Daoy (cell line): Measurements from ENCODE around the gene PSMB1. TPM values are rescaled to one million over a fixed set of nuclear protein-coding genes. Genes with fewer than 3 reads are reported as not detected.
"Not testable (repeated sequence)": the region's sequence is repeated elsewhere in the genome, so short reads cannot be mapped to it uniquely, and the experiment has no call there.

Experiments
- DNase-seq: peaks from one replicate; pipeline ENCODE4 v3.0.0-alpha.2; 2015; ENCODE audit warnings: low read depth
- total RNA-seq: library from RNA; depleted of rRNA; stranded (reverse); fragments of >200 nt; shearing (Covaris generic); gene quantifications from 2 replicates; pipeline ENCODE4 v1.2.3, GENCODE V29; 2014; rRNA removed

Gene PSMB1
- total RNA-seq, 1 experiment from 2014 or later, result 973 TPM

GRCh38 chr6:170502733-170503413 lies 50.2 kb downstream of the PSMB1 start:
- DNase-seq, result not testable (repeated sequence)

- DNase-seq, result not testable (repeated sequence)
Observed at GRCh38 chr6:170502268-170502667, 50.8 kb downstream of the PSMB1 start.

DNA sequence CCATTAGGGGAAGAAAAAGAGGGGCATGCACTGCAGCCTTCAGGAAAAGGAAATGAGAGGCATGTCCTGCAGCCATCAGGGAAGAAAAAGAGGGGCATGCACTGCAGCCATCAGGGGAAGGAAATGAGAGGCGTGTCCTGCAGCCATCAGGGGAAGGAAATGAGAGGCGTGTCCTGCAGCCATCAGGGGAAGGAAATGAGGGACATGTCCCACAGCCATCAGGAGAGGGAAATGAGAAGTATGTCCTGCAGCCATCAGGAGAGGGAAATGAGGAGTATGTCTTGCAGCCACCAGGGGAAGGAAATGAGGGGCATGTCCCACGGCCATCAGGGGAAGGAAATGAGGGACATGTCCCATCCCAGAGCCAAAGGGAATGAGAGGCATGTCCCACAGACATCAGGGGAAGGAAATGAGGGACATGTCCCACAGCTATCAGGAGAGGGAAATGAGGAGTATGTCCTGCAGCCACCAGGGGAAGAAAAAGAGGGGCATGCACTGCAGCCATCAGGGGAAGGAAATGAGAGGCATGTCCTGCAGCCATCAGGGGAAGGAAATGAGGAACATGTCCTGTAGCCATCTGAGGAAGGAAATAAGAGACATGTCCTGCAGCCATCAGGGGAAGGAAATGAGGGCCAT lies 52.0 kb downstream of the PSMB1 start:
- no peak for DNase-seq

DNA sequence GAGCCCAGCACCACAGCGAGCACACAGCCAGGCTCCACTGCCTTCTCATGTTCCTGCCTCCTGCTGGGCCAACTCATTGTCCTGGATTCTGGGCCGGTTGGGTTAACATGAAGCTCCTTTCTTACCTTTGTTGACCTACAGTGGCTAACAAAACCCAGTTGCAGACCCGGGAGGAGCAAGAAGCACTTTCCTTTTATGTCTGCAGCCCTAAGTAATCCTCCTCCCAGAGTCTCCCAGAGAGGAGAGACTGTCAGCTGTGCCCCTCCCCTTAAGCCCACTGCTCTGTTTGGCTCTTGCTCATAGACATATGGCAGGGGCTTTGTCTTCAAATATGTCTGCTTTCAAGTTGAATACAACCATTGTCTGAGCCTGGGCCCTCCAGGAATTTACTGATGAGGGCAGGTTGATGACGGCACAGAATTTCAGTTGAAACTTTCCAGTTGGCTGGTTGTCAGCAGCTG lies 55.2 kb downstream of the PSMB1 start:
- DNase-seq, result peak; percentile 75

DNA sequence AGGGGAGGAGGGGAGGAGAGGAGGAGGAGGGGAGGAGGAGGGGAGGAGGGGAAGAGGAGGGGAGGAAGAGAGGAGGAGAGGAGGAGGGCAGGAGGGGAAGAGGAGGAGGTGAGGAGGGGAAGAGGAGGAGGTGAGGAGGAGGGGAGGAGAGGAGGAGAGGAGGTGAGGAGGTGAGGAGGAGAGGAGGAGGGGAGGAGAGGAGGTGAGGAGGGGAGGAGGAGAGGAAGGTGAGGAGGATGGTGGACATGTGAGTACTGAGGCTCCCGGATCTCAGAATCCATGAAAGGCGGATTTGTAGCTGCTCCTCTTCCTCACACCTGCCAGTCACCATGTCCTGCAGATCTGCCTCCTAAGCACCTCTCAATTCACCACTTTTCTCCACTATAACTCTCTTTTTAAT lies 59.8 kb downstream of the PSMB1 start:
- no peak for DNase-seq

- DNase-seq, result no peak
Observed at GRCh38 chr6:170490259-170490658, 62.8 kb downstream of the PSMB1 start.

DNA sequence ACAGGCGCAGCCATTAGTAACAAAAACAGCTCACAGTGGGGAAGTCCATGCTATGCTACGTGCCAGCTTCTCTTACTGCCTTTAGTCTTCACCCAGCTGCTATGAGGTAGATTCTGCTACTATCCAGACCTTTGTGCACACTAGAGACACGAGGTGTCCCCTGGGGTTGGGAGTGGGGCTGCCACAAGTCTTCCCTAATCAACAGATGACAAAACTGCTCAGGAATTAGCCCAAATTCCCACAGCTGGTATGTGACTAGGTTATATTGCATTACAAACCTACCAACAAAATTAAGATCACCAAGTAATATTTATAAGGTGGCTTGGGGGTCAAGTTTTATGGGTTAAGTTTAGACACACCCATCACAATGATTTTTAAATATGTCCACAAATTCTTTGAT lies 63.3 kb downstream of the PSMB1 start:
- peak; percentile 18 for DNase-seq

GRCh38 chr6:170487707-170488329 lies 65.3 kb downstream of the PSMB1 start:
- DNase-seq, result no peak

- no peak for DNase-seq
Observed at GRCh38 chr6:170485159-170485558, 67.9 kb downstream of the PSMB1 start.

Other genes starting within 250 kb of the PSMB1 start
- gene FAM120B, start 246.5 kb downstream of the PSMB1 start, total RNA-seq, result 16.4 and 21.8 TPM in 2 replicates
- gene TBP, start 1.1 kb upstream of the PSMB1 start, total RNA-seq, result 27.7 and 36.7 TPM in 2 replicates
- gene PDCD2, start 31.3 kb upstream of the PSMB1 start, total RNA-seq, result 318 and 381 TPM in 2 replicates